GM21619 (cell line): ENCODE results near the gene GPATCH1.
"Not testable (repeated sequence)": the region's sequence is repeated elsewhere in the genome, so short reads cannot be mapped to it uniquely, and the experiment has no call there.

Experiments
- ATAC-seq: cut with Tn5 transposase; IDR thresholded peaks from one replicate; pipeline ENCODE4 v1.9.1; 2021; ENCODE audit not compliant: unreplicated experiment

Gene GPATCH1

GRCh38 chr19:33080761-33081681 lies at the start of gene GPATCH1:
Gene GPATCH1, plus strand, starts transcription at chr19:33081181. Its CDS starts 13 bp downstream, at chr19:33081194.
- peak; percentile 75 for ATAC-seq

- ATAC-seq, result no peak
Observed at GRCh38 chr19:33032218-33032781, 48.7 kb upstream of the GPATCH1 start.

GRCh38 chr19:33035461-33035860 lies 45.5 kb upstream of the GPATCH1 start:
- no peak for ATAC-seq

- ATAC-seq, result not testable (repeated sequence)
Observed at GRCh38 chr19:33036370-33037167, 44.4 kb upstream of the GPATCH1 start.

GRCh38 chr19:33037168-33038025 lies 43.6 kb upstream of the GPATCH1 start:
- not testable (repeated sequence) for ATAC-seq

- ATAC-seq, result no peak
Observed at GRCh38 chr19:33039108-33039599, 41.8 kb upstream of the GPATCH1 start.

- no peak for ATAC-seq
Observed at GRCh38 chr19:33039815-33040214, 41.2 kb upstream of the GPATCH1 start.

- no peak for ATAC-seq
Observed at GRCh38 chr19:33040994-33041827, 39.8 kb upstream of the GPATCH1 start.

GRCh38 chr19:33041828-33042160 lies 39.2 kb upstream of the GPATCH1 start:
- not testable (repeated sequence) for ATAC-seq

- no peak for ATAC-seq
Observed at GRCh38 chr19:33047422-33047821, 33.6 kb upstream of the GPATCH1 start.

- ATAC-seq, result no peak
Observed at GRCh38 chr19:33048806-33049676, 31.9 kb upstream of the GPATCH1 start.

- no peak for ATAC-seq
Observed at GRCh38 chr19:33050110-33050509, 30.9 kb upstream of the GPATCH1 start.

- no peak for ATAC-seq
Observed at GRCh38 chr19:33052352-33052972, 28.5 kb upstream of the GPATCH1 start.

- ATAC-seq, result no peak
Observed at GRCh38 chr19:33054623-33055022, 26.4 kb upstream of the GPATCH1 start.

GRCh38 chr19:33055718-33056117 lies 25.3 kb upstream of the GPATCH1 start:
- no peak for ATAC-seq

- no peak for ATAC-seq
Observed at GRCh38 chr19:33060586-33060985, 20.4 kb upstream of the GPATCH1 start.

- no peak for ATAC-seq
Observed at GRCh38 chr19:33062902-33063301, 18.1 kb upstream of the GPATCH1 start.

GRCh38 chr19:33063356-33063752 lies 17.6 kb upstream of the GPATCH1 start:
- no peak for ATAC-seq
